Brain pericyte (primary cell): ENCODE results near the gene CRHR1.
"Not testable (repeated sequence)": the region's sequence is repeated elsewhere in the genome, so short reads cannot be mapped to it uniquely, and the experiment has no call there.

ENCODE experiments used
- DNase-seq: peaks from one replicate; pipeline ENCODE4 v3.0.0-alpha.2; 2012; ENCODE audit warnings: low read depth, low spot score

CRHR1 gene

DNA sequence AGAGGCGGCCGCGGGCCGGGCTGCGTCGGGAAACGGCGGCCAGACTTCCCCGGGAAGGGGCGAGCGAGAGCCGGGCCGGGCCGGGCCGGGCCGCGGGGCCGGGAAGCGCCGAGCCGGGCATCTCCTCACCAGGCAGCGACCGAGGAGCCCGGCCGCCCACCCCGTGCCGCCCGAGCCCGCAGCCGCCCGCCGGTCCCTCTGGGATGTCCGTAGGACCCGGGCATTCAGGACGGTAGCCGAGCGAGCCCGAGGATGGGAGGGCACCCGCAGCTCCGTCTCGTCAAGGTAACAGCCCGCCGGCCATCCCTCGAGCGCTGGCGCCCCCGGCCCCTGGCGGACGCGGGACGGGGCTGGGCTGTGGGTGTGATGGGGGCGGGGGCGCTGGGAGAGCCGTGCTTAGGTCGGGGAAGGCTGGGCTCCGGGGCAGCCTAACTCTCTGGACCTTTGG, at the start of gene CRHR1:
TSS of gene CRHR1 (plus strand) at position 28 of the 448 bp plus-strand sequence. CDS start at position 253, 225 bp downstream.
- no peak for DNase-seq

DNA sequence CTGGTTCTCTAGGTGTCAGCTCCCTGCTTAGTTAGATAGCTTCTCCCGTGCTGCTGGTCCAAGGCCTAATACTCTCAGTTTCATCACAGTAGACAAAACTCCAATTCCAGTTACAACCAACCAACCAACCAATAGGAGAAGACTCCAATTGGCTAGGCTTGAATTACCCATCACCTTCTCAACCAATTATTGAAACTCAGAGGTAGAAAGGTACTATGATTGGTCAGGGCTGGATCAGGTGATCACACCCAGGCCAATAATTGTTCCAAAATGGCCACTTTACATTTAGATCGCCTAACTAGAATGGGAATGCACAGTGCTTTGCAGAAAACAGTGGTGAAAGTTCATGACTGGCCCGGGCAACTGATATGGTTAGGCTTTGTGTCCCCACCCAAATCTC, 49.5 kb upstream of the CRHR1 start:
- no peak for DNase-seq

- no peak for DNase-seq
These were observed 48.6 kb upstream of the CRHR1 start for GRCh38 chr17:45735488-45735887.

GRCh38 chr17:45739786-45740185, 44.3 kb upstream of the CRHR1 start:
- DNase-seq = no peak

- DNase-seq = no peak
These were observed 43.4 kb upstream of the CRHR1 start for GRCh38 chr17:45740553-45741330.

DNA sequence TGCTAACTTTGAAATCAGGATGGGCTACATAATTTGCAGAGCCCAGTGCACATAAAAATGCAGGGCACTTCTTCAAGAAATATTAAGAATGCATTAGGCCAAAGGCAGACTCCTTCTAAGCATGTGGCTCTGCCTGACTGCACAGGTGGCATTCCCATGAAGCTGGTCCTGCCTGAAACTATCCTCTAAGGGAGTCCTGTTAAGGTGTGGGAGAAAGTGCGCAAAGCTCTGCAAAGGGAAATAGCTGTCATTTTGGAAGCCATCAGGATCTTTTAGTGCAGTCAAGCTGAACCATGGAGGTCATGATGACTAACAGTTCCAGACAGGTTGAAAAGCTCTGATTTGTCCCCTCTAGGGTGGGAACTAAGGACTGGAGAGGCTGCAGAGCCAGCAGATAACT, 41.9 kb upstream of the CRHR1 start:
- DNase-seq = no peak

- DNase-seq = no peak
These were observed 40.3 kb upstream of the CRHR1 start for GRCh38 chr17:45743626-45744326.

- not testable (repeated sequence) for DNase-seq
These were observed 39.3 kb upstream of the CRHR1 start for GRCh38 chr17:45744826-45745225.

GRCh38 chr17:45745601-45746494, 38.3 kb upstream of the CRHR1 start:
- DNase-seq = no peak

DNA sequence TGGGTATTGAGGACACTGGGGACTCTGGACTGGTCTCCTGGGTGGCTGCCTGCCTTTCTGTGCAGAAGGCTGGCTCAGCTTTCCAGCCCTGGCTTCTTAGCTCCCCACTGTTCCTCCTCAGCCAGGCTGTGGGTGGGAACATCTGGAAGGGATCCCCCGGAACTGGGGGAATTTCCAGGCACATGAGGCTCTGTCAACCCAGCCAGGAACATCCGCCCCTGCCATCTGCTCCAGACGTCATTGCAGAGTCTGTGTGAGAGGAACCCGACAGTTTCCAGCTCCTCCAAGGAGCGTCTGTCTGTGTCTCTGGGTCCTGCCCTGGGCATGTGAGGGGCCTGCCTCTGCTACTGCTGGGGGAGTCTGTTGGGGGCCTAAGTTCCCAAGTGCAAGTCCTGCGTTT, 36.2 kb upstream of the CRHR1 start:
- DNase-seq = no peak

DNA sequence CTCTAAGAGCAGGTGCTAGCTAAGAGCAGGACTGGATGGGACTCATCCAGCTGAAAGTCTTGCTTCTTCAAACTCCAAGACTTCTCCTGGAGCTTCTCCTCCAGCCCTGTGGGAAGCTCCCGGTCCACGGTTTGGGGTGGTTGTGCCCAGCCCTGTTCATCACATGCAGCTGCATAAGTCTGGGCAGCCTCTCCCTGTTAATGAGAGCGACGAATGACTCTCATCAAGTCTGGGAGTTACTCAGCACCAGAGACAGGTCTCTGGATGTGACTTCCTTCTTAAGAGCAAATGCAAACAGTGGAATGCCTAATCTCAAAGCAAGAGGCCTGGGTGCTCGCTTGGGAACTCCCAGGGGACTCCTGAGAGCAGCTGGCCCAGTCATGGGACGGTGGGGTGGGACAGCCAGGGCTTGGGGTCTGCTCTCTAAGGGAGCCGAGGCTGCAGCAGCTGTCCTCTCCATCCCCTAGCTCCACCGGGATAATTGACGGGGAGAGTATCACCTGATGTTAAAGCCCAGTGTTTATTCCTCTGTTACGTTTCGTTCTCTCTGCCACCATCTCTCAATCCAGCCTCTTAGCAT, 35.3 kb upstream of the CRHR1 start:
- no peak for DNase-seq

DNA sequence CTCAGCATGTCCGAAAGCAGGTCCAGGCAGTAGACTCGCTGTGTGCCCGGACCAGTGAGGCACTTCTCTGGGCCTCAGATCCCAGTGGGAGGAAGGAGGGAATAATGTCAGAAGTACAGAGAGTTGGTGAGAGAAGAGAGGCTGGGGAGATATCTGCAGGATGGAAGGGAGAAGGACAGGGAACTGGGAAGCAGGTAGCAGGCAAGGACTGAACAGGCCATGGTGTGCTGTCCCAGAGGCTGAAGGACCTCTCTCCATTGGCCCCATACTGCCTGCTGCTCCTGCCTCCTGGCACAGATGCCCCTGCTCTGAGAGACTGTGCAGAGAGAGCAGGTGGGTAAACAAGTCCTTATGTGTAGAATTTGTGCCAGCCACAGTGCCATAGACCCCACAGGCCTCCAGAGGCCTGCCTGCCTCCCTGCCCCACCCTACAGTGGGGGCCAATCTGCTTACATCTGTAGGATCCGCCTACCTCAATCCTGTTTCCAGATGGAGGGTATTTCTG, 34.2 kb upstream of the CRHR1 start:
- no peak for DNase-seq

- DNase-seq = no peak
These were observed 33.2 kb upstream of the CRHR1 start for GRCh38 chr17:45750779-45751440.

GRCh38 chr17:45751466-45751865, 32.7 kb upstream of the CRHR1 start:
- no peak for DNase-seq

- DNase-seq = no peak
These were observed 31.9 kb upstream of the CRHR1 start for GRCh38 chr17:45752246-45752645.

DNA sequence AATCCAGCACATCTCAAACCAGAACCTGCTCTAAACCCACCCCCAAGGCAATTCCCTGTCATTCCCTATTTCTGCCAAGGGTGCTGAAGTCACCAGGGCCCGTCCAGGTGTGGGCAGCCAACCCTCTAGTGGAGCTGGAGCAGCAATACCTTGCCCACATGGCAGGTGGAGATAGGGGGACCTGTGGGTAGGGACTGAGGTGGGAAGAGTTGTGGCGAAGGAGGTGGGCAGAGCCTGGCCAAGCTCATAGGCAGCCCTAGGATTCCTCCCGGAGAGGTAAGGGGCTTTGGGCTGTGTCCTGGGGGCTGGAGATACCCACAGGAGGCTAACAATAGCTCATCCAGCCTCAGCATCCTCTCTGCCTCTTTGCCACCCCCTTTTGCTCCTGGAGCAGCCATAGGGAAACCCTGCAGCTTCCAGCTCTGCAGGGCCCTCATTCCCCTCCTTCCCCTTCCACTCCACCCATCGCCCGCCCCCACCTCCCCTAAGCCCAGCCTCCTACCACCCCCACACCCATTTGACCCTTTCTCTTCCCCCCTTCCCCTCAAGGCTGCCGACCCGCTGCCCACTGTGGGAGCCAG, 30.4 kb upstream of the CRHR1 start:
- no peak for DNase-seq

DNA sequence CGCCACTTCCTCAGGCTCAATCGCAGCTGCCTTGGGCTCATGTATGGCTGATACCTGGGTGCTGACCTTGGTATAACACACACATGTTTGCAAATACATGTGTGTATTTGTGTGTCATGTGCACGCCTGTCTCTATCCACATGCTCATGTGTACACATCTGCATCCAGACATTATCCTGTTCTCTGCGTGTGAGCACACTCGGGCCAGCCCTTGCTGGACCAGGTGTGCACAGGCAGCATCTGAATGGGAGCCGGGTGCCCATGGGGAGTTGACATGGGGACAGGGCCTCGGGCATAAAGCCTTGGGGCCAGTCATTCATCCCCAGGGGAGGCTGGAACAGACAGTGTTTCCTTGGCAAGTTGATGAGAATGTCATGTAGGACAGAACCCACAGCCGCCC, 29.1 kb upstream of the CRHR1 start:
- DNase-seq = no peak

DNA sequence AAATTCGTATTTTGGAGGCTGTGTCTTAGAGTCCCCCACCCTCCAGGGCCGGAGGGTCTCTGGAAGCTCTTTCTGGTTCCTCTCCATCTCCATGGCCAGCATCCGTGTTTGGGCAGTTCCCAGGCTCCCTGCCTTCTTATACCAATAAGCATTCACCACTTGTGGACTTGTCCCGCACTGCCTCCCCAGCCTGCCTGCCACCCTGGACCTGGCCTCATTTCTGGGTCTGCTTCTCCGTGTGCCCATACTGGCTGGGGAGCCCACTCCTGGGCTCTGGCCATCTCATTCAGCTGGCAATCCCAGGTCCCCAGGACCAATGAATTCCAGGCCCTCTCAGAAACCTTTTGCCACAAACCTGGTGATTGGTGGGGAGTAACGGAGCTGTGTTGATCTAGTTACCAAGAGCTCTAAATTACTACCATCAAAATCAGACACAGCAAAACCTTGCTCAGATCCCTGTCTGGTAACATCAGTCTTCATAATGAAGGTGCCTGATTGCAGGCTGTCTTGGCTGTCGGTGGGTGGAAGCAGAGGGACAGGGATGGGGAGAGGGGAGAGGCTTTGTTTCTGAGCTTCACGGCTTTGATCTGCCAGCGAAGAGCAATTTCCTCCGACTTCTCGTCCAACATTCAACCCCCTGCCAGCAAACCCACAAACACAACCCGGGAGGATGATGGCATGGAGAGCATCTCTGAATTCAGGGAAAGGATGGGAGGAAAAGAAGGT, 27.7 kb upstream of the CRHR1 start:
- DNase-seq = no peak

DNA sequence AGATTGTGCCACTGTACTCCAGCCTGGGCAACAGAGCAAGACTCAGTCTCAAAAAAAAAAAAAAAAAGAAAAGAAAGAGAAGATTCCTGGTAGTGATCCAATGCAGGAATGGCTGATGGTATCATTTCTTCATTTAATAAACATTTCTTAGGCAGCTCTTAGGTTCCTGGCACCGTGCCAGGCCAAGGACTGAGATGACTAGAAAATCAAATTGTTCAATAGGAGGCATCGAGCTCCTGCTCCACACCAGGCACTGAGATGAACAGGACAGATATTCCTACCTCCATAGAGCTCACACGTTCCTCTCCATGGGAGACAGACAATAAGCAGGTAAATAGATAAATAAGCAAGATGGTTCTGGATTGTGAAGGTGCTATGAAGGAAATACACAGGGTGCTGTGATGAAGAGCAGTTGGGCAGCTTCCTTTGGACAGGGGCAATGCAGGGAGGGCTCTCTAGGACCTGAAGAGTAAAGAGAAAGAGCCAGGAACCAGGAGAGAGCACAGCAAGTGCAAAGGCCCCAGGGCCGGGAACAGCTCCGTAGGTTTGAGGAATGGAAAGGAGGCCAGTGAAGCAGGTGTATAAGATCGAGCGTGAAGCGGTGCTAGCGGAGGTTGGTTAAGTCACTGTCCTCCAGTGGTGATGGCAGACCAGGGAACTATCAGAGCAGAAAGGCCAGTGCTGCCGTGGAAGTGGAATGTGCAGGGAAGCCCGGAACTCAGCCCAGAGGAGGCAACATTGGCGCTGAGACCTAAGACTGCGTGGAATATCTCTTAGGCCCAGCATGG, 26.5 kb upstream of the CRHR1 start:
- DNase-seq = no peak
